H1 (cell line): Measurements from ENCODE around the gene CDK5RAP2. TPM values are rescaled to one million over a fixed set of nuclear protein-coding genes. Genes with fewer than 3 reads are reported as not detected.

Experiments used
- CTCF ChIA-PET: fragments of 300-600 bp; sonication (Branson Sonifier 250); formaldehyde crosslinking; loops from one replicate; lab custom pipeline; 2021; ENCODE audit not compliant: partially characterized antibody; lab: Charles Lee
- POLR2A ChIA-PET: fragments of 300-600 bp; sonication (Branson Sonifier 250); formaldehyde crosslinking; loops from one replicate; lab custom pipeline; 2021; ENCODE audit warnings: inconsistent platforms; ENCODE audit not compliant: partially characterized antibody; lab: Charles Lee
- DNase-seq, 2 experiments: peaks; one replicate each; pipeline versions ENCODE4 v3.0.0 to v3.0.0-alpha.2; 2010 to 2022; ENCODE audit warnings: low spot score in 2 of 2, low read depth in 1 of 2, mixed read lengths in 1 of 2
- FAIRE-seq: peaks from 2 replicates; lab custom pipeline; 2011; peaks lifted over from hg19 to GRCh38; lab: Jason Lieb, UNC
- H2AFZ ChIP-seq: 2 replicates; pipeline ENCODE4 v1.8.1; 2012; ENCODE audit warnings: low read length, inconsistent platforms
- H2AK5ac ChIP-seq: 2 replicates; pipeline ENCODE4 v1.6.1; 2013; ENCODE audit warnings: low read depth, low read length
- H2BK120ac ChIP-seq: replicated peaks from 2 replicates; pipeline ENCODE3; 2013; ENCODE audit warnings: low read depth, low read length, inconsistent platforms
- H2BK12ac ChIP-seq: 2 replicates; pipeline ENCODE4 v1.6.1; 2013; ENCODE audit warnings: low read depth, low read length
- H2BK15ac ChIP-seq: 2 replicates; pipeline ENCODE4 v1.6.1; 2013; ENCODE audit warnings: low read length
- H2BK20ac ChIP-seq: 2 replicates; pipeline ENCODE4 v1.6.1; 2013; ENCODE audit warnings: low read length
- H2BK5ac ChIP-seq: 2 replicates; pipeline ENCODE4 v1.6.1; 2013; ENCODE audit warnings: low read depth, low read length
- H3K14ac ChIP-seq: 2 replicates; pipeline ENCODE4 v1.6.1; 2013; ENCODE audit warnings: inconsistent platforms; ENCODE audit not compliant: insufficient read length
- H3K18ac ChIP-seq: 2 replicates; pipeline ENCODE4 v1.6.1; 2013; ENCODE audit warnings: low read length; ENCODE audit errors: extremely low read depth
- H3K23ac ChIP-seq: 2 replicates; pipeline ENCODE4 v1.6.1; 2013; ENCODE audit warnings: inconsistent platforms; ENCODE audit not compliant: insufficient read length
- H3K23me2 ChIP-seq: 2 replicates; pipeline ENCODE4 v1.6.1; 2013; ENCODE audit warnings: low read depth, low read length
- H3K27ac ChIP-seq: 2 replicates; pipeline ENCODE4 v1.6.1; 2011; ENCODE audit warnings: low read depth, low read length, inconsistent platforms
- H3K27me3 ChIP-seq, 4 experiments: replicated peaks in 1 of 4; 1 replicate in 1 of 4; 2 replicates in 3 of 4; pipeline versions ENCODE4 v1.6.1 to v1.8.1; 2011 to 2013; ENCODE audit warnings: low read length in 3 of 4, mild to moderate bottlenecking in 3 of 4, inconsistent platforms in 2 of 4, mixed read lengths in 2 of 4, moderate library complexity in 1 of 4; ENCODE audit not compliant: control insufficient read depth in 3 of 4, insufficient read depth in 3 of 4; ENCODE audit errors: extremely low read depth in 1 of 4
- H3K36me3 ChIP-seq, 4 experiments: 2 replicates each; pipeline versions ENCODE4 v1.6.1 to v1.8.1; 2011 to 2013; ENCODE audit warnings: mild to moderate bottlenecking in 4 of 4, low read length in 3 of 4, moderate library complexity in 2 of 4, control low read depth in 1 of 4, inconsistent platforms in 1 of 4; ENCODE audit not compliant: insufficient read depth in 4 of 4, control insufficient read depth in 2 of 4
- H3K4ac ChIP-seq: replicated peaks from 2 replicates; pipeline ENCODE3; 2013; ENCODE audit warnings: low read length, low read depth, mixed read lengths, inconsistent platforms; ENCODE audit not compliant: insufficient read length
- H3K4me1 ChIP-seq, 4 experiments: replicated peaks in 1 of 4; 1 replicate in 1 of 4; 2 replicates in 3 of 4; pipeline versions ENCODE4 v1.6.1 to v1.8.1; 2011 to 2013; ENCODE audit warnings: low read length in 3 of 4, inconsistent platforms in 2 of 4, mixed read lengths in 1 of 4; ENCODE audit not compliant: insufficient read depth in 4 of 4, control insufficient read depth in 3 of 4
- H3K4me2 ChIP-seq, 2 experiments: 2 replicates each; pipeline versions ENCODE4 v1.6.1 to v1.8.1; 2011 to 2013; ENCODE audit warnings: low read depth in 2 of 2, low read length in 2 of 2, control low read depth in 1 of 2, inconsistent platforms in 1 of 2, mild to moderate bottlenecking in 1 of 2; ENCODE audit not compliant: insufficient read depth in 1 of 2
- H3K4me3 ChIP-seq, 4 experiments: fragments of 200-600, 300-600 bp in 1 of 4; sonication (generic), shearing (Covaris generic), sonication (Bioruptor Twin) in 1 of 4; 2 replicates each; pipeline versions ENCODE4 v1.5.1 to v1.8.1; 2011 to 2016; ENCODE audit warnings: low read length in 4 of 4, low read depth in 3 of 4, control low read depth in 2 of 4, inconsistent platforms in 2 of 4, mild to moderate bottlenecking in 2 of 4, mixed read lengths in 1 of 4, moderate library complexity in 1 of 4; ENCODE audit not compliant: insufficient read depth in 2 of 4; ENCODE audit errors: extremely low read depth in 1 of 4
- H3K56ac ChIP-seq: replicated peaks from 2 replicates; pipeline ENCODE3; 2013; ENCODE audit warnings: low read depth, mild to moderate bottlenecking, mixed read lengths, low read length, inconsistent platforms; ENCODE audit not compliant: insufficient read length
- H3K79me1 ChIP-seq: 2 replicates; pipeline ENCODE4 v1.6.1; 2013; ENCODE audit warnings: low read depth, low read length, control low read depth
- H3K79me2 ChIP-seq, 2 experiments: 2 replicates each; pipeline versions ENCODE4 v1.6.1 to v1.8.1; 2012 to 2013; ENCODE audit warnings: low read length in 2 of 2, mild to moderate bottlenecking in 2 of 2, inconsistent platforms in 1 of 2; ENCODE audit not compliant: insufficient read depth in 2 of 2, control insufficient read depth in 1 of 2
- H3K9ac ChIP-seq, 4 experiments: replicated peaks in 1 of 4; 1 replicate in 1 of 4; 2 replicates in 3 of 4; pipeline versions ENCODE4 v1.6.1 to v1.8.1; 2011 to 2013; ENCODE audit warnings: low read depth in 3 of 4, low read length in 3 of 4, control low read depth in 2 of 4, mild to moderate bottlenecking in 2 of 4, moderate library complexity in 2 of 4, inconsistent platforms in 1 of 4; ENCODE audit errors: extremely low read depth in 1 of 4
- H3K9me3 ChIP-seq, 2 experiments: 2 replicates each; pipeline versions ENCODE4 v1.6.1 to v1.8.1; 2012 to 2013; ENCODE audit warnings: mild to moderate bottlenecking in 2 of 2, moderate library complexity in 2 of 2, control low read depth in 1 of 2, inconsistent platforms in 1 of 2, low read depth in 1 of 2, low read length in 1 of 2, mixed read lengths in 1 of 2; ENCODE audit not compliant: insufficient read depth in 2 of 2
- H4K20me1 ChIP-seq, 2 experiments: replicated peaks in 1 of 2; 2 replicates each; pipeline versions ENCODE3 to v1.8.1; 2011 to 2013; ENCODE audit warnings: inconsistent platforms in 2 of 2, low read length in 2 of 2, mild to moderate bottlenecking in 1 of 2; ENCODE audit not compliant: insufficient read depth in 2 of 2, control insufficient read depth in 1 of 2
- H4K5ac ChIP-seq: 2 replicates; pipeline ENCODE4 v1.6.1; 2013; ENCODE audit warnings: low read length, low read depth, mixed read lengths, inconsistent platforms; ENCODE audit not compliant: insufficient read length
- H4K8ac ChIP-seq: 2 replicates; pipeline ENCODE4 v1.8.0; 2013; ENCODE audit warnings: mild to moderate bottlenecking, moderate library complexity, low read length, inconsistent platforms; ENCODE audit not compliant: insufficient read depth; ENCODE audit errors: extremely low read depth
- H4K91ac ChIP-seq: replicated peaks from 2 replicates; pipeline ENCODE3; 2013; ENCODE audit warnings: low read length, mixed read lengths, inconsistent platforms; ENCODE audit not compliant: insufficient read length
- BACH1 ChIP-seq: IDR thresholded peaks from 2 replicates; pipeline ENCODE4 v1.6.1; 2012; ENCODE audit warnings: low read length, improper control_type of control experiment
- CBX5 ChIP-seq: fragments of 300-800, 300-1000 bp; sonication (generic); IDR thresholded peaks from 2 replicates; pipeline ENCODE4 v1.7.1; 2016; ENCODE audit warnings: antibody characterized with exemption, low read length, low read depth
- CREB1 ChIP-seq: IDR thresholded peaks from 2 replicates; pipeline ENCODE4 v1.6.1; 2012; ENCODE audit warnings: inconsistent platforms
- CTBP2 ChIP-seq: IDR thresholded peaks from 2 replicates; pipeline ENCODE4 v1.7.0; 2011; ENCODE audit warnings: borderline replicate concordance, mild to moderate bottlenecking, moderate library complexity, mixed read lengths, low read length; ENCODE audit not compliant: insufficient read depth, insufficient read length
- GABPA ChIP-seq: IDR thresholded peaks from 2 replicates; pipeline ENCODE4 v1.6.1; 2011; ENCODE audit warnings: mild to moderate bottlenecking, low read length, moderate library complexity, borderline replicate concordance; ENCODE audit not compliant: insufficient read depth
- HDAC6 ChIP-seq: IDR thresholded peaks from one replicate; pipeline ENCODE4 v1.7.1; 2012; ENCODE audit warnings: low read depth, mild to moderate bottlenecking, inconsistent platforms, low read length, moderate library complexity
- PHF8 ChIP-seq: fragments of 200-600 bp; sonication (generic); conservative IDR thresholded peaks from 2 replicates; pipeline ENCODE4 v1.7.1; 2012; ENCODE audit warnings: low read depth, mild to moderate bottlenecking, inconsistent platforms, low read length, moderate library complexity
- POLR2AphosphoS5 ChIP-seq: IDR thresholded peaks from 2 replicates; pipeline ENCODE4 v1.6.1; 2011; ENCODE audit warnings: low read depth, low read length
- POU5F1 ChIP-seq: IDR thresholded peaks from 2 replicates; pipeline ENCODE4 v1.6.1; 2011; ENCODE audit warnings: low read depth, mild to moderate bottlenecking, low read length, moderate library complexity
- SAP30 ChIP-seq: fragments of 300-600 bp; sonication (generic); IDR thresholded peaks from 2 replicates; pipeline ENCODE4 v1.7.1; 2012; ENCODE audit warnings: low read length, moderate library complexity, mild to moderate bottlenecking, inconsistent platforms; ENCODE audit not compliant: insufficient read depth, insufficient replicate concordance
- TBP ChIP-seq: IDR thresholded peaks from 2 replicates; pipeline ENCODE4 v1.6.1; 2011; ENCODE audit warnings: low read depth, low read length, improper control_type of control experiment
- TCF12 ChIP-seq: IDR thresholded peaks from 2 replicates; pipeline ENCODE4 v1.6.1; 2011; ENCODE audit warnings: low read depth, mild to moderate bottlenecking, low read length
- polyA plus RNA-seq, 7 experiments: library from polyadenylated mRNA; depleted of rRNA in 3 of 7; stranded (reverse) in 5 of 7; unstranded in 2 of 7; fragments of >200 nt in 5 of 7; fragments of 200-250 nt in 2 of 7; gene quantifications; 1 replicate in 5 of 7; 2 replicates in 1 of 7; 4 replicates in 1 of 7; pipeline versions ENCODE4 v1.2.1 to v1.2.3, GENCODE V29; 2011 to 2013; ENCODE audit warnings: missing spikeins in 2 of 7, mixed read lengths in 2 of 7
- total RNA-seq: library from RNA; stranded (reverse); fragmentation: NEBNext Ultra II Directional; extraction: Animal tissue kit (Norgen Biotek cat#: 25700); gene quantifications from 2 replicates; pipeline ENCODE4 v1.2.1, GENCODE V29; 2021

CDK5RAP2 gene
- total and polyA plus RNA-seq, 2 of the 8 experiments (the other 6 are each of a cell fraction or from before 2014, with no cell fraction given) = 19.8 to 49.4 TPM

GRCh38 chr9:120398286-120398685 lies 181.7 kb downstream of the CDK5RAP2 start:
- ChIA-PET POLR2A (no interaction called here), CTCF (no interaction called here)
- no peak overlapping the region for H3K4ac ChIP-seq
- H2BK12ac ChIP-seq = no peak overlapping the region
- no peak overlapping the region for H3K4me2 ChIP-seq
- H2BK15ac ChIP-seq = no peak overlapping the region
- TF ChIP-seq HDAC6 = no peak
- TF ChIP-seq TBP = no peak
- TF ChIP-seq CTBP2 = no peak
- no peak for TF ChIP-seq TCF12
- TF ChIP-seq CREB1 = no peak
- no peak for TF ChIP-seq BACH1
- TF ChIP-seq POLR2AphosphoS5 = no peak
- TF ChIP-seq SAP30 = no peak
- no peak for TF ChIP-seq CBX5
- no peak for TF ChIP-seq POU5F1
- TF ChIP-seq GABPA = no peak
- no peak for TF ChIP-seq PHF8
- no peak overlapping the region for H3K18ac ChIP-seq
- no peaks in the 10 kb centered on the region for H4K20me1 ChIP-seq
- H4K5ac ChIP-seq = no peak overlapping the region
- no peaks in the 10 kb centered on the region for H3K27me3 ChIP-seq
- H4K91ac ChIP-seq = no peak overlapping the region
- H3K79me2 ChIP-seq = no peaks in the 10 kb centered on the region
- H2AK5ac ChIP-seq = no peak overlapping the region
- H2BK120ac ChIP-seq = no peak overlapping the region
- no peaks in the 10 kb centered on the region for H3K79me1 ChIP-seq
- no peak for DNase-seq
- H2AFZ ChIP-seq = no peak overlapping the region
- H3K36me3 ChIP-seq = peaks cover 37 to 77% (median 58%) of the 10 kb centered on the region in 4 experiments
- H3K23me2 ChIP-seq = no peaks in the 10 kb centered on the region
- no peak overlapping the region for H3K14ac ChIP-seq
- no peak overlapping the region for H2BK5ac ChIP-seq
- H3K56ac ChIP-seq = no peak overlapping the region
- H3K23ac ChIP-seq = no peak overlapping the region
- H3K4me3 ChIP-seq = no peak overlapping the region
- H3K27ac ChIP-seq = no peak overlapping the region
- no peak overlapping the region for H4K8ac ChIP-seq
- H3K9ac ChIP-seq = no peak overlapping the region
- H3K4me1 ChIP-seq = no peaks in the 10 kb centered on the region
- FAIRE-seq = no peak
- H2BK20ac ChIP-seq = no peak overlapping the region
- H3K9me3 ChIP-seq = no peaks in the 10 kb centered on the region
